Cardiac muscle cell (in vitro differentiated cells and primary cell): ENCODE data around the gene PTGES. TPM values are rescaled to one million over a fixed set of nuclear protein-coding genes. Genes with fewer than 3 reads are reported as not detected.

Experiments
- DNase-seq, 2 donors: peaks; one replicate each; pipeline versions ENCODE4 v3.0.0 to v3.0.0-alpha.2; 2010 to 2017; ENCODE audit warnings: low read depth in 1 of 2, low spot score in 1 of 2
- H3K27ac ChIP-seq: fragments of 200-600 bp; sonication (generic); 2 replicates; pipeline ENCODE4 v1.5.1; 2016
- H3K27me3 ChIP-seq: fragments of 200-600 bp; sonication (generic); 2 replicates; pipeline ENCODE4 v1.6.0; 2016; ENCODE audit warnings: control low read depth
- H3K36me3 ChIP-seq: fragments of 200-600 bp; sonication (generic); 2 replicates; pipeline ENCODE4 v1.5.1; 2016; ENCODE audit warnings: control low read depth
- H3K4me1 ChIP-seq: fragments of 200-600 bp; sonication (generic); 2 replicates; pipeline ENCODE4 v1.8.1; 2017; ENCODE audit warnings: low read depth, mild to moderate bottlenecking, mixed run types
- H3K4me3 ChIP-seq: fragments of 200-600 bp; sonication (generic); 2 replicates; pipeline ENCODE4 v1.5.1; 2016; ENCODE audit warnings: mild to moderate bottlenecking
- H3K9me3 ChIP-seq: fragments of 200-600 bp; sonication (generic); 2 replicates; pipeline ENCODE4 v1.5.1; 2017; ENCODE audit warnings: low read depth, mild to moderate bottlenecking, control low read depth
- CTCF ChIP-seq: IDR thresholded peaks from 2 replicates; pipeline ENCODE4 v1.5.1; 2012; ENCODE audit warnings: low read depth, mild to moderate bottlenecking, low read length
- polyA plus RNA-seq: library from polyadenylated mRNA; unstranded; fragments of >200 nt; fragmentation: Nextera tagmentation; extraction: Ambion mirVana; gene quantifications from 2 replicates; pipeline ENCODE4 v1.2.1, GENCODE V29; 2016
- total RNA-seq: library from RNA; depleted of rRNA; stranded (reverse); fragments of >200 nt; gene quantifications from 2 replicates; pipeline ENCODE4 v1.2.3, GENCODE V29; 2016

PTGES gene
- total and polyA plus RNA-seq, 2 experiments from 2014 or later: 1.4 to 4.6 TPM

- H3K36me3 ChIP-seq: no peaks in the 10 kb centered on the region
- no peaks in the 10 kb centered on the region for H3K27me3 ChIP-seq
- peak in 1 of 2 donors; percentile 46 for DNase-seq
- no peak overlapping the region for H3K4me3 ChIP-seq
- peaks cover 7% of the 10 kb centered on the region for H3K4me1 ChIP-seq
- H3K9me3 ChIP-seq: no peaks in the 10 kb centered on the region
- TF ChIP-seq CTCF: no peak
- no peak overlapping the region for H3K27ac ChIP-seq
These were observed 49.0 kb downstream of the PTGES start for GRCh38 chr9:129703667-129704355.

GRCh38 chr9:129702589-129703520 is 50.0 kb downstream of the PTGES start:
- H3K27me3 ChIP-seq: no peaks in the 10 kb centered on the region
- no peak for TF ChIP-seq CTCF
- H3K36me3 ChIP-seq: no peaks in the 10 kb centered on the region
- no peaks in the 10 kb centered on the region for H3K4me1 ChIP-seq
- H3K27ac ChIP-seq: no peak overlapping the region
- no peak overlapping the region for H3K4me3 ChIP-seq
- peak in 1 of 2 donors; percentile 57 for DNase-seq
- H3K9me3 ChIP-seq: no peaks in the 10 kb centered on the region

- Histone ChIP-seq H3K4me3 (no peak overlapping the region), H3K27me3 (no peaks in the 10 kb centered on the region), H3K9me3 (no peaks in the 10 kb centered on the region), H3K4me1 (no peaks in the 10 kb centered on the region), H3K27ac (no peak overlapping the region), H3K36me3 (no peaks in the 10 kb centered on the region)
- TF ChIP-seq CTCF: no peak
- no peak for DNase-seq
These were observed 51.3 kb downstream of the PTGES start for GRCh38 chr9:129701549-129701948.

- no peaks in the 10 kb centered on the region for H3K9me3 ChIP-seq
- no peak for DNase-seq
- H3K4me1 ChIP-seq: no peaks in the 10 kb centered on the region
- H3K27ac ChIP-seq: no peak overlapping the region
- H3K4me3 ChIP-seq: no peak overlapping the region
- no peaks in the 10 kb centered on the region for H3K27me3 ChIP-seq
- no peak for TF ChIP-seq CTCF
- H3K36me3 ChIP-seq: no peaks in the 10 kb centered on the region
These were observed 51.8 kb downstream of the PTGES start for GRCh38 chr9:129701054-129701453.

- H3K27ac ChIP-seq: no peak overlapping the region
- no peaks in the 10 kb centered on the region for H3K9me3 ChIP-seq
- H3K27me3 ChIP-seq: no peaks in the 10 kb centered on the region
- no peaks in the 10 kb centered on the region for H3K36me3 ChIP-seq
- no peak for TF ChIP-seq CTCF
- no peaks in the 10 kb centered on the region for H3K4me1 ChIP-seq
- peak in 1 of 2 donors; percentile 20 for DNase-seq
- H3K4me3 ChIP-seq: no peak overlapping the region
These were observed 54.5 kb downstream of the PTGES start for GRCh38 chr9:129698254-129698757.
